LNCaP clone FGC (cell line): ENCODE results near the gene MBD2.

ENCODE experiments used
- DNase-seq: peaks from one replicate; pipeline ENCODE4 v3.0.0-alpha.2; 2011; ENCODE audit warnings: low read depth
- H3K4me3 ChIP-seq: 2 replicates; pipeline ENCODE4 v1.5.1; 2011; ENCODE audit warnings: mild to moderate bottlenecking, low read depth, low read length, control low read depth
- CTCF ChIP-seq: IDR thresholded peaks from 2 replicates; pipeline ENCODE4 v1.5.1; 2012; ENCODE audit warnings: mild to moderate bottlenecking; ENCODE audit not compliant: control insufficient read depth, insufficient read depth; ENCODE audit errors: extremely low read depth

MBD2 gene

GRCh38 chr18:54247511-54248175 is 23.2 kb upstream of the MBD2 start:
- no peak for TF ChIP-seq CTCF
- no peak for DNase-seq
- H3K4me3 ChIP-seq = no peak overlapping the region

- no peak overlapping the region for H3K4me3 ChIP-seq
- no peak for TF ChIP-seq CTCF
- no peak for DNase-seq
Observed at GRCh38 chr18:54242327-54242726, 17.9 kb upstream of the MBD2 start.

- TF ChIP-seq CTCF = no peak
- H3K4me3 ChIP-seq = no peak overlapping the region
- DNase-seq = no peak
Observed at GRCh38 chr18:54241483-54241882, 17.0 kb upstream of the MBD2 start.

- no peak for DNase-seq
- no peak for TF ChIP-seq CTCF
- no peak overlapping the region for H3K4me3 ChIP-seq
Observed at GRCh38 chr18:54240629-54241107, 16.2 kb upstream of the MBD2 start.

GRCh38 chr18:54239601-54240000 is 15.1 kb upstream of the MBD2 start:
- TF ChIP-seq CTCF = no peak
- no peak for DNase-seq

GRCh38 chr18:54239091-54239490 is 14.6 kb upstream of the MBD2 start:
- H3K4me3 ChIP-seq = no peak overlapping the region
- DNase-seq = no peak
- no peak for TF ChIP-seq CTCF

More at GRCh38 chr18:54239601-54240000, 15.1 kb upstream of the MBD2 start:
- H3K4me3 ChIP-seq = no peak overlapping the region
